ENCODE data around the gene TTC39A. TPM values are rescaled to one million over a fixed set of nuclear protein-coding genes. Genes with fewer than 3 reads are reported as not detected.

TTC39A gene
- polyA plus RNA-seq, 5 donors = 7.8 to 12.9 (median 10.2) TPM

Other genes with a start within 250 kb of the TTC39A start
- gene C1orf185, start 228.3 kb downstream of the TTC39A start, polyA plus RNA-seq (ENCODE audit: insufficient read depth in 1 of 5, insufficient read length in 5 of 5, low replicate concordance in 1 of 5) = not detected
- gene RNF11, start 94.3 kb downstream of the TTC39A start, polyA plus RNA-seq (ENCODE audit: insufficient read depth in 1 of 5, insufficient read length in 5 of 5, low replicate concordance in 1 of 5) = 100 to 1,000 TPM in 4 of 5 donors, 10 to 100 TPM in 1; 93.0 to 113 (median 107) TPM
- 10 to 100 TPM; 36.0 to 63.1 (median 54.0) TPM for gene EPS15, start 188.7 kb upstream of the TTC39A start, polyA plus RNA-seq (ENCODE audit: insufficient read depth in 1 of 5, insufficient read length in 5 of 5, low replicate concordance in 1 of 5)